ENCODE results near the gene NDC1.

The NDC1 gene

DNA sequence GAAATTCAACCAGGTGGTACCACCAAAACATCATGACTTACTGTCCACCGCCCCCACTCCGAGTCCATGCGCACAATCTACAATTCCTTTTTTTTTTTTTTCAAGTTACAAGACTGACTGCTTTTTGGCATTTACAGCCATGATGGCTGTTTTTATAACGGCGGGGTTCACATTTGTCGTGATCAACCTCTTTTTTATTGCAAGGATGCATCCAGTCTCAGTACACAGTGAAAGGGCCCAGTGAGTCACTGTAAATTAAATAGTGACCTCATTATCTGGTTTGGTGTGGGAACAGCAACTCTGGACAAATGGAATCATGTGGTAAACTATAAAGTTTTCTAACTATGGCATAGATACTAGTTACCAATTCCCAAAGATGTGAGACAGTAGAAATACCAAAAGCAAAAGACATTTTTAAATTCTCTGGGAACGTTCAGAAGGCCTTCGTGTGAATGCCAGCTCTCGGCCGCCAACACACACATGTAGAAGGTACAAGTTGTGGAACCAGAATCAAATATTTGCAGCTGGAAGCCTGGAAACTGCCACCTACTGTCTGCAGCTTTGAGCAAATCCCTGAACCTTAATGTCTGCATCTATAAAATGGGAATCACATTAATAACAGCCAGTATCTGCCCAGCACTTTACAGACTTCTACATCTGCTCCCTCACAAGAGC, 104.0 kb downstream of the NDC1 start:
- peak overlapping the region; percentile 64 for H3K27ac ChIP-seq (ENCODE audit: poor library complexity, severe bottlenecking)
- H3K27me3 ChIP-seq (ENCODE audit: insufficient read depth, poor library complexity, severe bottlenecking) = peaks cover 31% of the 10 kb centered on the region
- peaks cover 20% of the 10 kb centered on the region for H3K4me1 ChIP-seq (ENCODE audit: insufficient read depth, poor library complexity, severe bottlenecking)
- H3K9me3 ChIP-seq (ENCODE audit: severe bottlenecking) = no peaks in the 10 kb centered on the region
- H3K36me3 ChIP-seq (ENCODE audit: low read depth) = no peaks in the 10 kb centered on the region
- TF ChIP-seq, protein P1, sequence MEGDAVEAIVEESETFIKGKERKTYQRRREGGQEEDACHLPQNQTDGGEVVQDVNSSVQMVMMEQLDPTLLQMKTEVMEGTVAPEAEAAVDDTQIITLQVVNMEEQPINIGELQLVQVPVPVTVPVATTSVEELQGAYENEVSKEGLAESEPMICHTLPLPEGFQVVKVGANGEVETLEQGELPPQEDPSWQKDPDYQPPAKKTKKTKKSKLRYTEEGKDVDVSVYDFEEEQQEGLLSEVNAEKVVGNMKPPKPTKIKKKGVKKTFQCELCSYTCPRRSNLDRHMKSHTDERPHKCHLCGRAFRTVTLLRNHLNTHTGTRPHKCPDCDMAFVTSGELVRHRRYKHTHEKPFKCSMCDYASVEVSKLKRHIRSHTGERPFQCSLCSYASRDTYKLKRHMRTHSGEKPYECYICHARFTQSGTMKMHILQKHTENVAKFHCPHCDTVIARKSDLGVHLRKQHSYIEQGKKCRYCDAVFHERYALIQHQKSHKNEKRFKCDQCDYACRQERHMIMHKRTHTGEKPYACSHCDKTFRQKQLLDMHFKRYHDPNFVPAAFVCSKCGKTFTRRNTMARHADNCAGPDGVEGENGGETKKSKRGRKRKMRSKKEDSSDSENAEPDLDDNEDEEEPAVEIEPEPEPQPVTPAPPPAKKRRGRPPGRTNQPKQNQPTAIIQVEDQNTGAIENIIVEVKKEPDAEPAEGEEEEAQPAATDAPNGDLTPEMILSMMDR (IDR thresholded peaks at IDR 0.05; ENCODE audit: poor library complexity, severe bottlenecking) = no peak
- DNase-seq (ENCODE audit: low spot score) = no peak
- ATAC-seq (ENCODE audit: low read depth) = peak; percentile 47
- H3K4me3 ChIP-seq (ENCODE audit: severe bottlenecking) = no peak overlapping the region

DNA sequence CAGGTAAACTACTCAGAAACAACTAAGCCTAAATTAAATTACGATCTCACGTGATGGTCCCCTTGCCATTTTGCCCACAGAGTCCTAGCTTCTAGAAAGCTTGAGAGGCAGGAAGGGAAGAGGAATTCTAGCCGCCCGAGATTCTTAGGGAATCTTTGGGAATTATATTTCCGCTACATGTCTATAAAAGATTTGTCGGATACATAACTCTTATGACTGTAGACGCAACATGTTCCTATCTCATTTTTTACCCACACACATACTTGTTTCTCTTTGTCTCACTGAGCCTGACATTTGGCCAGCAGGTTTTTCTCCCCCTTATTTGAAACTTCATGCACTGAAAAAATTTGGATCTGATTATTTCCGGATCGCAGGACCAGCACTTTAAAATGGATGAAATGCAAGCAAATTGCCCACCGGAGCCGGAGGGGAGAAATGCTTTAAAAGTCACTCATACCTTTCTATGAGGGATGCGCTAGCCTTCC, 104.6 kb downstream of the NDC1 start:
- Histone ChIP-seq H3K4me1 (ENCODE audit: insufficient read depth, poor library complexity, severe bottlenecking) (peaks cover 20% of the 10 kb centered on the region), H3K4me3 (ENCODE audit: severe bottlenecking) (no peak overlapping the region), H3K27me3 (ENCODE audit: insufficient read depth, poor library complexity, severe bottlenecking) (peaks cover 27% of the 10 kb centered on the region), H3K27ac (ENCODE audit: poor library complexity, severe bottlenecking) (peak overlapping the region; percentile 64), H3K36me3 (ENCODE audit: low read depth) (no peaks in the 10 kb centered on the region), H3K9me3 (ENCODE audit: severe bottlenecking) (no peaks in the 10 kb centered on the region)
- DNase-seq (ENCODE audit: low spot score) = no peak
- TF ChIP-seq, protein P1 (IDR thresholded peaks at IDR 0.05; ENCODE audit: poor library complexity, severe bottlenecking) = no peak
- ATAC-seq (ENCODE audit: low read depth) = no peak

GRCh38 chr1:53732912-53733317, 105.2 kb downstream of the NDC1 start:
- DNase-seq (ENCODE audit: low spot score) (no peak), ATAC-seq (ENCODE audit: low read depth) (peak; percentile 55)
- H3K9me3 ChIP-seq (ENCODE audit: severe bottlenecking) = no peaks in the 10 kb centered on the region
- peak overlapping the region; percentile 64 for H3K27ac ChIP-seq (ENCODE audit: poor library complexity, severe bottlenecking)
- H3K36me3 ChIP-seq (ENCODE audit: low read depth) = no peaks in the 10 kb centered on the region
- no peak overlapping the region for H3K4me3 ChIP-seq (ENCODE audit: severe bottlenecking)
- peaks cover 22% of the 10 kb centered on the region for H3K27me3 ChIP-seq (ENCODE audit: insufficient read depth, poor library complexity, severe bottlenecking)
- peaks cover 20% of the 10 kb centered on the region for H3K4me1 ChIP-seq (ENCODE audit: insufficient read depth, poor library complexity, severe bottlenecking)
- TF ChIP-seq, protein P1 (IDR thresholded peaks at IDR 0.05; ENCODE audit: poor library complexity, severe bottlenecking) = no peak

GRCh38 chr1:53732409-53732808, 105.7 kb downstream of the NDC1 start:
- TF ChIP-seq, protein P1 (IDR thresholded peaks at IDR 0.05; ENCODE audit: poor library complexity, severe bottlenecking) = no peak
- Histone ChIP-seq H3K36me3 (ENCODE audit: low read depth) (no peaks in the 10 kb centered on the region), H3K27ac (ENCODE audit: poor library complexity, severe bottlenecking) (peak overlapping the region; percentile 64), H3K9me3 (ENCODE audit: severe bottlenecking) (no peaks in the 10 kb centered on the region), H3K4me3 (ENCODE audit: severe bottlenecking) (no peak overlapping the region), H3K27me3 (ENCODE audit: insufficient read depth, poor library complexity, severe bottlenecking) (peaks cover 18% of the 10 kb centered on the region), H3K4me1 (ENCODE audit: insufficient read depth, poor library complexity, severe bottlenecking) (peaks cover 20% of the 10 kb centered on the region)
- no peak for DNase-seq (ENCODE audit: low spot score)
- no peak for ATAC-seq (ENCODE audit: low read depth)

GRCh38 chr1:53731779-53732305, 106.3 kb downstream of the NDC1 start:
- no peaks in the 10 kb centered on the region for H3K9me3 ChIP-seq (ENCODE audit: severe bottlenecking)
- H3K4me3 ChIP-seq (ENCODE audit: severe bottlenecking) = no peak overlapping the region
- DNase-seq (ENCODE audit: low spot score) (no peak), ATAC-seq (ENCODE audit: low read depth) (no peak)
- peaks cover 12% of the 10 kb centered on the region for H3K27me3 ChIP-seq (ENCODE audit: insufficient read depth, poor library complexity, severe bottlenecking)
- TF ChIP-seq, protein P1 (IDR thresholded peaks at IDR 0.05; ENCODE audit: poor library complexity, severe bottlenecking) = no peak
- H3K4me1 ChIP-seq (ENCODE audit: insufficient read depth, poor library complexity, severe bottlenecking) = peaks cover 20% of the 10 kb centered on the region
- no peak overlapping the region for H3K27ac ChIP-seq (ENCODE audit: poor library complexity, severe bottlenecking)
- H3K36me3 ChIP-seq (ENCODE audit: low read depth) = no peaks in the 10 kb centered on the region

Data from RWPE2 (cell line).